HG03066 (cell line): ENCODE measurements around the gene WNT8A.
"Not testable (repeated sequence)": the region's sequence is repeated elsewhere in the genome, so short reads cannot be mapped to it uniquely, and the experiment has no call there.

Source experiments
- ATAC-seq: cut with Tn5 transposase; IDR thresholded peaks from one replicate; pipeline ENCODE4 v1.9.1; 2021; ENCODE audit warnings: low read depth; ENCODE audit not compliant: unreplicated experiment

WNT8A gene

DNA sequence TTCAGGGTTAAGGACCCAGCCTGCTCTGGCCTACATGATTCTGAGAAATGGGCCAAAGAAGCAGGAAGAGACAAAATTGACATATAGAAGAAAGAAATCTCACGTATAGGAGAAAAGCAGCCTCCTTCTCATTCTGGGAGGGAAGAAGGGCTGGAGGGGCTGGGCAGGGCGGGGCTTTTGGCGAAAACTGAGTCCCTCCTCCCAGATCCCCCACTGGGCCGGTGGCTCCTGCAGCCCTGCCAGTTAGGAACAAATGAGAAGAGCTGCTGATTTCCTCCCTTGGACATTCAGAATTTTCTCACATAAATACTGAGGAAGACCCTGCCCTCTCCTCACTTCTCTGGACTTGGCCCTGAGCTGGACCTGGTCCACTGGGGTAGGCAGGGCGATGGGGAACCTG, at the start of gene WNT8A:
WNT8A (plus strand) TSS at position 332 of the 400 bp plus-strand sequence. CDS start 95 bp downstream, outside the sequence.
- no peak for ATAC-seq

- ATAC-seq: peak; percentile 39
These were observed 48.0 kb upstream of the WNT8A start for GRCh38 chr5:138035605-138036537.

DNA sequence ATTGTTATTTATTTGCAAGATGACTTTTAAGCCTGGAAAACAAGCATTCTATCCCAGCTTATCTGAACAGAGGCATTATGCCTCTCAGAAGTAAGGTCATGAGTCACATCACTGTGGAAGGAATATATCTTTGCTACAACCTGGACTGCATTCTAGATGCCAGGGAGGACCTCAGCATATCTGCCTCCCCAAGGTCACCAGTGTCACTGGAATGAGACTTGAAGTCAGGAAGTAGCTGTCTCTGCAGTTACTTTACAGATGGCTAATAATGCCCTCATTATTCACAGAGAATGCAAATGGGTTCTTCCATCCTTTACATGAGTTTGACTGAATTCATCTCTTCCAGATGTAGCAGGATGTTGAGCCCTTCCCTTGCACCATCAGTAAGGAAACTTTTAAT, 46.6 kb upstream of the WNT8A start:
- no peak for ATAC-seq

- no peak for ATAC-seq
These were observed 45.8 kb upstream of the WNT8A start for GRCh38 chr5:138037907-138038633.

DNA sequence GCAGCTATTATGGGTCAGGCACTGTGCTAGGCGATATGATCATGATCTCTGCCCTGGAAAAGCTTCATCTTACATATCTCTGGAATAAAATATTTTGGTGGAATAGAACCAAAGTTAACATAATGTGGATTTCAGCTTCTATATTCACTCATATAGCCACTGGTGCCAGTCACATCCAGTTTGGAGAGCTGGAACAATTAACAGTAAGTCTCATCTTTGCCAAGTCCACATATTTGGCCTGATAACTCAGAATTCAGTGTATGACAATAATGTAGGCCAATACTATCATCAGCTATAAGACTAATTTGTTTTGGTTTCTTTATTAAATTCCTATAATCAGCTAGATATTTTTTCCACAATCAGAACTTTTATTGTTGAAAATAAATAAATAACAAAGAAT, 45.0 kb upstream of the WNT8A start:
- no peak for ATAC-seq

DNA sequence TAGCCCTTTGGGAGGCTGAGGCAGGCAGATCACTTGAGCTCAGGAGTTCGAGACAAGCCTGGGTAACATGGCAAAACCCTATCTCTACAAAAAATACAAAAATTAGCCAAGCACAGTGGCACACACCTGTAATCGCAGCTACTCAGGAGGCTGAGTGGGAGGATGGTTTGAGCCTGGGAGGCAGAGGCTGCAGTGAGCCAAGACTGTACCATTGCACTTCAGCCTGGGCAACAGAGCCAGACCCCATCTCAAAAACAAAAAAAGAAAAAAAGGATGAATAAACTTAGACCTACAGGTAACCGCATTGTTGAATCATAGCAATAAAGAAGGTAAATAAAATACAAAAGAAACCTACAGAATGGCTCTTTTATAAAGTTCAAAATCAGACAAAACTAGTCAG, 38.5 kb upstream of the WNT8A start:
- ATAC-seq: not testable (repeated sequence)

DNA sequence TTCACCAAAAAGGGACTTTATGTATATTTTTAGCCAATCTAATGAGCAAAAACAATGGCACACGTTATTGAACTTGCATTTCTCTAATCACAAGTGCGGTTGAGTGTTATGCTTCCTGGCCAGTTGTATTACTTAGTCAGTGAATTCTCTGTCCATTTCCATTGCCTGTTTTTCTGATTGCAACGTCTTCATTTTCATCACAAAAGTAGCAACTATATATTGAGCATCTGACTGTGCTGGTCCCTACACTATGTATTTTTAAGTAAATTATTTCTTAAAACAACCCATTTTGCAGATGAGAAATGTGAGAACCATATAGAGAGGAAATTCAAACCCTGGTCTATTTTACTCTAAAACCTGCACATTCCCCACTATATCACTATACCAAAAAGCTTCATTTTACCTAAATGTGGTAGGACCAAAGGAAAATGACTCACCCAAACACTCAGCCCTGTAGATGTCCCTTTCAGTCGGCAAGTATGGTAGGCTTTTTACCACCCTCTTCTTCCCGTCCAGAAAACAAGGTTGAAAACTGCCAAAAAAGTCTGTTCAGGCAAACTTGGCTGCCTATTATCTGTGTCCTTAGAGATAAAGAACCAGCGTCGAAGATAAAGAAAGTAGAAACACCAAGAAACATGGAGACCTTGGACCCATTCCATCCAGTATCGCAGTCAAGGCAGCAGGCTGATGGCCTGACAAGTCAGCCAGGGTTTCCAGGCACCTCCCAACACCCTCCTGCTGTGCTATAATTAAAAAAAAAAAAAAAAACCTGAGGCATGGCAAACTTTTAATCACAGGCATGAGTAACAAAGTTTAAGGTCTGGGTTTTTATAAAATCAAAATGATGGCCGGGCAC, 32.2 kb upstream of the WNT8A start:
- ATAC-seq: no peak

GRCh38 chr5:138052718-138053117, 31.1 kb upstream of the WNT8A start:
- ATAC-seq: not testable (repeated sequence)

DNA sequence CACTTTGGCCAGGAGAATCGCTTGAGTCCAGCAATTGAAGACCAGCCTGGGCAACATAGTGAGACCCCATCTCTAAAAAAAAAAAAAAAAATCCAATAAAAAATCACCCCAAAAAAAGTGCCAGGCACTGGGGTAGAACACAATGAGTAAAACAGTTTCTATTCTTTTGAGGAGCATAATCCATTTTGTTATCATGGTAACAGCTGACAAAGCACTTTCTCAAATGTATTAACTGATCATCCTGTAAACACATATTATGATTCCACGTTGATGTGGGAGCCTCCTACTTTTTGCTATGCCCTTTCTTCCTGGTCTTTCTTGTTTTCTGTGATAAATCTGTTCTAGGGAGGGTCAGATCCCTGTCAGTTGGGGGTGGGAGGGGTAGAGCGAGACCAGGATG, 30.3 kb upstream of the WNT8A start:
- ATAC-seq: no peak

DNA sequence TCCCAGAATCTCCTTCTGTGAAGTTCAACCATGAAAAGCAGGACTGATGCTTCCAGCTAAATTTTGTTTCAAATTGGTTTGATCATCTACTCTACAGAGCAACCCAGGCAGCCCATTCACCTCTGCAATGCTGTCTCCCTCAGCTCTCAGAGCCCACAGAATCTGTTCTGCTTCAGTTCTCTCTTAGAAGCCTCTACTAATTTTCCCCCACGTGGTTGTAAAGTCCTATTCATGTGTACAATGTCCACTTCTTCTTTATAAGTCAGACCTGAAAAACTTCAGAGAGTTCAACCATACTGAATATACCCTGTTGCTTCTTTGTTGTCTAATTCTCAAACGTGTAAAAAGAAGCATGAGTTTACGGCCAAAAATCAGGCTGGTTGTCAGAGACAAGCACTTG, 29.6 kb upstream of the WNT8A start:
- no peak for ATAC-seq

GRCh38 chr5:138054847-138055558, 28.8 kb upstream of the WNT8A start:
- ATAC-seq: no peak

GRCh38 chr5:138064526-138064925, 19.3 kb upstream of the WNT8A start:
- ATAC-seq: no peak

GRCh38 chr5:138065102-138065501, 18.7 kb upstream of the WNT8A start:
- no peak for ATAC-seq

DNA sequence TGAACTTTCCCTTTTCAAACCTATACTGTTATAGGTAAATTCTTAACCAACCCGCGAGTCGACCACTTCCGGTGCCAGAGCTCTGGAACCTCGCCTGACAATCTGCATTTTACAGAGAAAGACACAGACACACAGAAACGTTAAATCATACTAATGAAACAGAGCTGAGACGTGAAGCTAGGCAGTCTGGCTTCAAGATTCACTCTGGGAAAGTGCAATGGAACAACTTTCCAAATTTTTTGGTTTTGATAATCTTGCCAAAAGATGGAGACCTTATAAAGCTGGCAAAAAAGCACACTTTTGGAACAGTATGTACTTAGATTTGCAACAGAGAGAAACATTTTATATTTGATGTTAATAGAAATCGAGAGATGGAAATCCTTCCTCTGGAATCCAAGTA, 15.9 kb upstream of the WNT8A start:
- no peak for ATAC-seq

GRCh38 chr5:138068742-138069600, 14.9 kb upstream of the WNT8A start:
- ATAC-seq: no peak

- ATAC-seq: not testable (repeated sequence)
These were observed 13.8 kb upstream of the WNT8A start for GRCh38 chr5:138070026-138070425.

DNA sequence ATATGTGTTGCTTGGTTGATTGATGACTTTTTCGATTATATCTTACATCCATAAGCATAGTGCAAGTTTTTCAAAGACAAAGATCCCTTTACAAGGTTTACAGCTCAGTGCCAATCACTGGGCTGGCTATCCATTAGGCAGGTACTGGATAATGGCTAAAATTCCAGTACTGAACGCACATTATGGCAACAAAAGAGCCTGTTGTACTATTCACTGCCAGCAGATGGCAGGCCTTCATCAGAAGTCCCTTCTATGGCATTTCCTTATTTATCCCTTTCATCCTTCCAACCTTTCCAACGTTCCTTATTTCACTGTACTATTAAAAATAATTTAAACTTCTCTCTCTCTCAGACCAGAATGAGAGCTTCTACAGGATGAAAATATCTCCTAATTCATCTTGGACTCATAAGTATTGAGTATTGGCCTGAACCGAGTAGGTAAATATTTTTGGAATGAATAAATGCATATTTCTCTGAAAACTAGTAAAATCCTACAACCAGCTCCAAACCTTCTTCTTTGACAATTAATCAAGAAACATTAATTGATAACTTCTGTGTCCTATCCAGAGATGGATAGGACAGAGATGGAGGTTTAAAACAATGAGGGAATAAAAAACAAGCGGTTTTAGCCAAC, 6.7 kb upstream of the WNT8A start:
- ATAC-seq: no peak

DNA sequence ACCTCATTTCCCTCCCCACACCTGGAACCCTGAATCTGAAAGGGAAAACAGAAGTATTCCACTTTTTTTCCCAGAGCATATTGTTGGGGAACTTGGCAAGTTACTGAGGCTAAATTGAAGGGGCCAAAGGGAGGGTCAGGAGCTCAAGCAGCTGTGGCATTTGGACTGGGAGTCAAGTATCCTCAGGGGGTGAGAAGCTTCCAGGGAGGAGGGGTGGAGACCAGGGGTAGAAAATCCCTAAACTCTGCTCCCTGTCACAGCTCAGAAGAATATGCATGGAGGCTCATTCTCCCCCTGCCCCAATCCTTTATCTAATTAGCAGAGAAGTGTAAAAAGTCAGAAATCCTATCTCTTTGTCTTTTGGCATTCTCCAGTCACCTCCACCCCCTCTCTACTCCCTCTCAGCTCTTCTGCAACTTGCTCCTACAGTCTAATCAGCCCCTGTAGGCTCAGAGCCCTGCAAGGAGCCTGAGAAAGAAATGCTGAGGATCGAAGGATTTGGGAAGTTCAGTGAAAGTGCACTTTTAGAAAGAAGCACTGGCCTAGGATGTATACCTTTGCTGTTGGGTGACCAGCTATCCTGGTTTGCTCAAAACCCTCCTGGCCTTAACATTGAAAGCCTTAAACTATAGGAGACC, 5.7 kb upstream of the WNT8A start:
- ATAC-seq: no peak
